Measurements from ENCODE around the gene ARL14. TPM values are rescaled to one million over a fixed set of nuclear protein-coding genes. Genes with fewer than 3 reads are reported as not detected.
A peak's percentile ranks its signal among the peaks of the same experiment; 100 is the strongest.

ARL14 gene
- total and polyA plus RNA-seq, 12 donors: not detected

- ATAC-seq (no peak), DNase-seq (no peak)
- H3K36me3 ChIP-seq: no peaks in the 10 kb centered on the region
- no peak overlapping the region for H3K4me3 ChIP-seq
- H3K27me3 ChIP-seq: no peaks in the 10 kb centered on the region
- TF ChIP-seq, protein P1, sequence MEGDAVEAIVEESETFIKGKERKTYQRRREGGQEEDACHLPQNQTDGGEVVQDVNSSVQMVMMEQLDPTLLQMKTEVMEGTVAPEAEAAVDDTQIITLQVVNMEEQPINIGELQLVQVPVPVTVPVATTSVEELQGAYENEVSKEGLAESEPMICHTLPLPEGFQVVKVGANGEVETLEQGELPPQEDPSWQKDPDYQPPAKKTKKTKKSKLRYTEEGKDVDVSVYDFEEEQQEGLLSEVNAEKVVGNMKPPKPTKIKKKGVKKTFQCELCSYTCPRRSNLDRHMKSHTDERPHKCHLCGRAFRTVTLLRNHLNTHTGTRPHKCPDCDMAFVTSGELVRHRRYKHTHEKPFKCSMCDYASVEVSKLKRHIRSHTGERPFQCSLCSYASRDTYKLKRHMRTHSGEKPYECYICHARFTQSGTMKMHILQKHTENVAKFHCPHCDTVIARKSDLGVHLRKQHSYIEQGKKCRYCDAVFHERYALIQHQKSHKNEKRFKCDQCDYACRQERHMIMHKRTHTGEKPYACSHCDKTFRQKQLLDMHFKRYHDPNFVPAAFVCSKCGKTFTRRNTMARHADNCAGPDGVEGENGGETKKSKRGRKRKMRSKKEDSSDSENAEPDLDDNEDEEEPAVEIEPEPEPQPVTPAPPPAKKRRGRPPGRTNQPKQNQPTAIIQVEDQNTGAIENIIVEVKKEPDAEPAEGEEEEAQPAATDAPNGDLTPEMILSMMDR (IDR thresholded peaks at IDR 0.05): no peak
- H3K9me3 ChIP-seq: no peaks in the 10 kb centered on the region
- no peak overlapping the region for H3K27ac ChIP-seq
- no peaks in the 10 kb centered on the region for H3K4me1 ChIP-seq
- intact Hi-C loops (cut with DNase I): no loop called here
Observed at GRCh38 chr3:160675566-160676124, 1.3 kb upstream of the ARL14 start.

DNA sequence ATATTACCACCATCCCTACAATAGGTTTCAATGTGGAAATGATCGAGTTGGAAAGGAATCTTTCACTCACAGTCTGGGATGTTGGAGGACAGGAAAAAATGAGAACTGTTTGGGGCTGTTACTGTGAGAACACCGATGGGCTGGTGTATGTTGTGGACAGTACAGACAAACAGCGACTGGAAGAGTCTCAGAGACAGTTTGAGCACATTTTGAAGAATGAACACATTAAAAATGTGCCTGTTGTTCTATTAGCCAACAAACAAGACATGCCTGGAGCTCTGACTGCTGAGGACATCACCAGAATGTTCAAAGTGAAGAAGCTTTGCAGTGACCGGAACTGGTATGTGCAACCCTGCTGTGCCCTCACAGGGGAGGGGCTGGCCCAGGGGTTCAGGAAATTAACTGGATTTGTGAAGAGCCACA is 510 bp downstream of the ARL14 start:
- H3K4me1 ChIP-seq: no peaks in the 10 kb centered on the region
- H3K27ac ChIP-seq: no peak overlapping the region
- H3K36me3 ChIP-seq: no peaks in the 10 kb centered on the region
- peaks cover 0 to 6% (median 0%) of the 10 kb centered on the region in 7 donors for H3K27me3 ChIP-seq
- intact Hi-C loops (cut with DNase I): no loop called here
- 74 to 80% methylated on average over 4 of the region's 4 CpGs for WGBS, 2 donors
- ATAC-seq (no peak), DNase-seq (no peak)
- no peaks in the 10 kb centered on the region for H3K9me3 ChIP-seq
- H3K4me3 ChIP-seq: no peak overlapping the region
- TF ChIP-seq, protein P1 (IDR thresholded peaks at IDR 0.05): no peak

- intact Hi-C loops (cut with DNase I): no loop called here
- no peak for DNase-seq
- peak in 1 of 8 donors; percentile 18 for ATAC-seq
- TF ChIP-seq, protein P1 (IDR thresholded peaks at IDR 0.05): no peak
- Histone ChIP-seq H3K27ac (no peak overlapping the region), H3K4me3 (no peak overlapping the region), H3K4me1 (no peaks in the 10 kb centered on the region), H3K36me3 (no peaks in the 10 kb centered on the region), H3K9me3 (no peaks in the 10 kb centered on the region), H3K27me3 (peaks cover 0 to 6% (median 0%) of the 10 kb centered on the region in 7 donors)
- 52 to 53% methylated on average over 5 of the region's 5 CpGs for WGBS, 2 donors
Observed at GRCh38 chr3:160678292-160678842, 1.4 kb downstream of the ARL14 start.

- no peaks in the 10 kb centered on the region for H3K36me3 ChIP-seq
Observed at GRCh38 chr3:160684368-160684740, 7.4 kb downstream of the ARL14 start.

More at GRCh38 chr3:160684368-160684740, 7.4 kb downstream of the ARL14 start:
- 95 to 96% methylated on average over 2 of the region's 2 CpGs for WGBS, 2 donors
- DNase-seq: no peak
- Histone ChIP-seq H3K4me1 (no peaks in the 10 kb centered on the region), H3K27me3 (peaks cover 0 to 6% (median 0%) of the 10 kb centered on the region in 7 donors), H3K9me3 (no peaks in the 10 kb centered on the region), H3K4me3 (no peak overlapping the region), H3K27ac (no peak overlapping the region)
- intact Hi-C loops (cut with DNase I): no loop called here
- TF ChIP-seq, protein P1 (IDR thresholded peaks at IDR 0.05): no peak
- no peak for ATAC-seq

Measured in heart right ventricle (tissue), 16 donors.